ENCODE data around the gene CPVL.

DNA sequence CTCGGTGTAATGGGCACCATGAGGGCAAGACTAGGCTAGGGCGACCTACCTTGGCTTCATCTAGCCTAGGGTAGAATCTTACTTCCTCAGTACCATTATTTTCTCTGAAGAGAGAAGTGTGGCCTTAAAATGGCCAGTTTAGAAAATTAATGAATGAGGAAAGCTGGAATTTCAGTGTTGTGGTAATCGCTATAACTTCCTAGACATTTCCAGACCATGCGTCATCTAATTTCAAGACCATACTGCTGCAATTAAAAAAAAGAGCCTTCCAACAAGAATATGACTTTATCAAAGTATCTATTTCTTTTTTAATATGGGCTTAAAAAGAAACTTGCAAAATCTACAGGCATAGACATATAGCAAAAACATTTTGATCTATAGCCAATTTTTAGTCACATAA is 68.5 kb downstream of the CPVL start:
- TF ChIP-seq, protein P1, sequence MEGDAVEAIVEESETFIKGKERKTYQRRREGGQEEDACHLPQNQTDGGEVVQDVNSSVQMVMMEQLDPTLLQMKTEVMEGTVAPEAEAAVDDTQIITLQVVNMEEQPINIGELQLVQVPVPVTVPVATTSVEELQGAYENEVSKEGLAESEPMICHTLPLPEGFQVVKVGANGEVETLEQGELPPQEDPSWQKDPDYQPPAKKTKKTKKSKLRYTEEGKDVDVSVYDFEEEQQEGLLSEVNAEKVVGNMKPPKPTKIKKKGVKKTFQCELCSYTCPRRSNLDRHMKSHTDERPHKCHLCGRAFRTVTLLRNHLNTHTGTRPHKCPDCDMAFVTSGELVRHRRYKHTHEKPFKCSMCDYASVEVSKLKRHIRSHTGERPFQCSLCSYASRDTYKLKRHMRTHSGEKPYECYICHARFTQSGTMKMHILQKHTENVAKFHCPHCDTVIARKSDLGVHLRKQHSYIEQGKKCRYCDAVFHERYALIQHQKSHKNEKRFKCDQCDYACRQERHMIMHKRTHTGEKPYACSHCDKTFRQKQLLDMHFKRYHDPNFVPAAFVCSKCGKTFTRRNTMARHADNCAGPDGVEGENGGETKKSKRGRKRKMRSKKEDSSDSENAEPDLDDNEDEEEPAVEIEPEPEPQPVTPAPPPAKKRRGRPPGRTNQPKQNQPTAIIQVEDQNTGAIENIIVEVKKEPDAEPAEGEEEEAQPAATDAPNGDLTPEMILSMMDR (IDR thresholded peaks at IDR 0.05 in 8 of 11, conservative IDR thresholded peaks at IDR 0.05 in 3 of 11) = no peak
- TF ChIP-seq POLR2A (IDR thresholded peaks at IDR 0.05) = no peak
